Parathyroid adenoma (tissue), 2 donors: Measurements from ENCODE around the gene CD1D.

Experiments used
- H2AFZ ChIP-seq: fragments of 300-600 bp; sonication (generic); one replicate; pipeline ENCODE4 v1.7.0; 2017; ENCODE audit warnings: antibody characterized with exemption, mild to moderate bottlenecking
- H3K27ac ChIP-seq: fragments of 300-600 bp; sonication (generic); one replicate; pipeline ENCODE4 v1.7.0; 2017
- H3K27me3 ChIP-seq: fragments of 300-600 bp; sonication (generic); one replicate; pipeline ENCODE4 v1.7.0; 2017; ENCODE audit warnings: low read length; ENCODE audit not compliant: control insufficient read depth, insufficient read depth
- H3K36me3 ChIP-seq: fragments of 300-600 bp; sonication (generic); one replicate; pipeline ENCODE4 v1.7.0; 2017; ENCODE audit warnings: low read length; ENCODE audit not compliant: control insufficient read depth, insufficient read depth
- H3K4me1 ChIP-seq: fragments of 300-600 bp; sonication (generic); one replicate; pipeline ENCODE4 v1.7.0; 2017; ENCODE audit warnings: control low read depth
- H3K4me2 ChIP-seq: fragments of 300-600 bp; sonication (generic); one replicate; pipeline ENCODE4 v1.7.0; 2017; ENCODE audit warnings: low read length
- H3K4me3 ChIP-seq: fragments of 300-600 bp; sonication (generic); one replicate; pipeline ENCODE4 v1.7.0; 2017; ENCODE audit warnings: low read depth, low read length
- H3K79me2 ChIP-seq: fragments of 300-600 bp; sonication (generic); one replicate; pipeline ENCODE4 v1.7.0; 2017; ENCODE audit warnings: control low read depth
- H3K9ac ChIP-seq: fragments of 300-600 bp; sonication (generic); one replicate; pipeline ENCODE4 v1.7.0; 2017; ENCODE audit warnings: mild to moderate bottlenecking
- H3K9me3 ChIP-seq: fragments of 300-600 bp; sonication (generic); one replicate; pipeline ENCODE4 v1.7.0; 2017; ENCODE audit warnings: low read length; ENCODE audit not compliant: control insufficient read depth
- TF ChIP-seq, protein P1 (sequence below): fragments of 300-600 bp; sonication (generic); IDR thresholded peaks from one replicate; pipeline ENCODE4 v1.7.0; 2017; ENCODE audit warnings: antibody characterized with exemption, mild to moderate bottlenecking
- donor health status: primary hyperparathyroidism.

The CD1D gene

DNA sequence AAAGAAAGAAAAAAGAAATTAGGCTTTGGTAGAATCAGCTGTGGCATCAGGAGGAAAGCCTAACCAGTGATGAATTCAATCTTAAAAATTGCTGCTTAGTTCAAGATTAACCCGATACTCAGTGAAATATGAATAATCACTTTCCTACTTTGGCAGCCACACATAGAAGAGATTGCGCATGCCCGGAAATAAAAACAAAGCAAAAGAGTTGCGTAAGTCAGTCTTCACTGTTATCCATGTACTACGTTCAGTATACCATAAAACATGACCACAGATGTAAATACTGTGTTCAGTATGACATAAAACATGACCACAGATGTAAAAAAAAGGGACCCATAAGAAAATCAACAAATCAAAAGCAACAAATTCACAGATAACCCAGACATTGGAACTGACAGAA is 19.2 kb downstream of the CD1D start:
- Histone ChIP-seq H3K27ac (no peak overlapping the region), H3K36me3 (no peaks in the 10 kb centered on the region), H3K9me3 (no peaks in the 10 kb centered on the region), H3K4me1 (no peaks in the 10 kb centered on the region), H3K4me3 (no peak overlapping the region), H3K27me3 (no peaks in the 10 kb centered on the region), H3K9ac (no peak overlapping the region), H2AFZ (no peak overlapping the region), H3K79me2 (no peaks in the 10 kb centered on the region), H3K4me2 (no peak overlapping the region)
- TF ChIP-seq, protein P1, sequence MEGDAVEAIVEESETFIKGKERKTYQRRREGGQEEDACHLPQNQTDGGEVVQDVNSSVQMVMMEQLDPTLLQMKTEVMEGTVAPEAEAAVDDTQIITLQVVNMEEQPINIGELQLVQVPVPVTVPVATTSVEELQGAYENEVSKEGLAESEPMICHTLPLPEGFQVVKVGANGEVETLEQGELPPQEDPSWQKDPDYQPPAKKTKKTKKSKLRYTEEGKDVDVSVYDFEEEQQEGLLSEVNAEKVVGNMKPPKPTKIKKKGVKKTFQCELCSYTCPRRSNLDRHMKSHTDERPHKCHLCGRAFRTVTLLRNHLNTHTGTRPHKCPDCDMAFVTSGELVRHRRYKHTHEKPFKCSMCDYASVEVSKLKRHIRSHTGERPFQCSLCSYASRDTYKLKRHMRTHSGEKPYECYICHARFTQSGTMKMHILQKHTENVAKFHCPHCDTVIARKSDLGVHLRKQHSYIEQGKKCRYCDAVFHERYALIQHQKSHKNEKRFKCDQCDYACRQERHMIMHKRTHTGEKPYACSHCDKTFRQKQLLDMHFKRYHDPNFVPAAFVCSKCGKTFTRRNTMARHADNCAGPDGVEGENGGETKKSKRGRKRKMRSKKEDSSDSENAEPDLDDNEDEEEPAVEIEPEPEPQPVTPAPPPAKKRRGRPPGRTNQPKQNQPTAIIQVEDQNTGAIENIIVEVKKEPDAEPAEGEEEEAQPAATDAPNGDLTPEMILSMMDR = no peak

DNA sequence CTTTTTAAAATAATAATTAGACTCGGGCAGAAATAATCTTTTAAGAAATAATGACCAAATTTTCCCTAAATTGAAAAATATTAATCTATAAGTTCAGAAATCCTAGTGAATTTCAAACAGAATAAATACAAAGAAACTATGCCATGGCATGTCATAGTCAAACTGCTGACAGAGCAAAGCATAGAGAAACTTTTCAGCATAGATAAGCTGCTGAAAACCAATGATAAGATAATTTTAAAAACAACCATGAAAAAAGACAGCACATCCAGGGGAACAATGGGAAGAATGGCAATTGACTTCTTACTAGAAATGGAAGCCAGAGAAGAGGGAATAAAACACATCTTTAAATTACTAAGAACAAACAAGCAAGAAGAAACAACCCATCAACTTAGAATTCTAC is 19.8 kb downstream of the CD1D start:
- H3K4me1 ChIP-seq = no peaks in the 10 kb centered on the region
- no peak overlapping the region for H2AFZ ChIP-seq
- H3K9ac ChIP-seq = no peak overlapping the region
- no peaks in the 10 kb centered on the region for H3K9me3 ChIP-seq
- H3K27ac ChIP-seq = no peak overlapping the region
- H3K79me2 ChIP-seq = no peaks in the 10 kb centered on the region
- no peaks in the 10 kb centered on the region for H3K27me3 ChIP-seq
- H3K4me2 ChIP-seq = no peak overlapping the region
- TF ChIP-seq, protein P1 = no peak
- no peak overlapping the region for H3K4me3 ChIP-seq
- H3K36me3 ChIP-seq = no peaks in the 10 kb centered on the region

DNA sequence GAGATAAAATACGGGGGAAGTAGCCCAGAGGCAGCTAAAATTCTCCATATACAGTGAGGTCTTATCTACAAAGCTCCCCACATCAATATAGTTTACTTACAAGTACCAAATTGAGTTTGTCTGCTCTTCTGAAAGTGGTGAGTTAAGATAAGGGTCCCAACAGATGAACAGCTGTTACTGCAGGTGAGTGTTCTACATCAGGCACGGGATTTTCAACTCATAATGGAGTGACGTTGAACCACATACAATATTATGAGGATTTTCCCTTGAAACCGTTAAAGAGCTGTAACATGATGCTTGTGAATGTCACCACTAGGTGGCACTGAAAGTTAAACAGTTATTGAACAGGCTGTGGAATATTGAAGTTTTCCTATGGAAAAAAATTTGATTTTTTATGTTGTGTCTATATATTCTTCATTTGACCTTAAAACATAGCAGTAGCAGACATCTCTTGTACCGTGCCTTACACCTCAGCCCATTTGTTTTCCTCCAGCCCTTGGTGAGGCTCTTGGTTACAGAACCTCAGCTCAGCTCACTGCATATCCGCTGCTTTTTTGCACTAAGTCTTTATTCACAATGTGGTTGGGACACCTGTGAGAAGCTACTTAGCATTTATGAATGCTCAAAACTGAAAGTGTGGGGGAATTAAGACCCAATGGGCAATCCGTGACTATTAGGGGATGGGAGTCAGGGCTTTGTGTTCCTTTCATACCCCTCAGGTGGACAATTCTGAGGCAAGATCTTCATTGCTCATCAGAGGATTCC is 23.2 kb downstream of the CD1D start:
- Histone ChIP-seq H3K79me2 (no peaks in the 10 kb centered on the region), H3K9me3 (peaks cover 2% of the 10 kb centered on the region), H3K4me2 (no peak overlapping the region), H3K4me3 (no peak overlapping the region), H3K4me1 (no peaks in the 10 kb centered on the region), H3K27ac (no peak overlapping the region), H3K9ac (no peak overlapping the region), H2AFZ (no peak overlapping the region), H3K36me3 (no peaks in the 10 kb centered on the region), H3K27me3 (no peaks in the 10 kb centered on the region)
- TF ChIP-seq, protein P1 = peak; percentile 49

DNA sequence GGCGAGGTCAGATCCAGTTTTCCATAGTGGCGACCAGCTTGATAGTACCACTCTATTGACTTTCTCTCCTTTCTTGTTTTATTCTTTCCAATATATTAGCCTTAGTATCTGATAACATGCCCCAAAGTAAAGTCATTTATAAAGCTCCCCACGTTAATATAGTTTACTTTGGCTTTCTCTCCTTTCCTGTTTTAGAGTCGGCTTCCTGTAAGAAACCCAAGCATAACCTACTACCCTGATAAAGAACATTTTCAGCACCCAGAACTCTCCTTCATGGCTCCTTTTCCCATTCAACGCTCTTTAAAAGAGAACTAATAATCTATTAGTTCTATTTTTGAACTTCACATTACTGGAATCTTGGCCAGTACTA is 23.7 kb downstream of the CD1D start:
- Histone ChIP-seq H3K4me2 (no peak overlapping the region), H3K27ac (no peak overlapping the region), H3K4me1 (no peaks in the 10 kb centered on the region), H2AFZ (no peak overlapping the region), H3K36me3 (no peaks in the 10 kb centered on the region), H3K9ac (no peak overlapping the region), H3K79me2 (no peaks in the 10 kb centered on the region), H3K27me3 (no peaks in the 10 kb centered on the region), H3K4me3 (no peak overlapping the region), H3K9me3 (peaks cover 2% of the 10 kb centered on the region)
- TF ChIP-seq, protein P1 = no peak

DNA sequence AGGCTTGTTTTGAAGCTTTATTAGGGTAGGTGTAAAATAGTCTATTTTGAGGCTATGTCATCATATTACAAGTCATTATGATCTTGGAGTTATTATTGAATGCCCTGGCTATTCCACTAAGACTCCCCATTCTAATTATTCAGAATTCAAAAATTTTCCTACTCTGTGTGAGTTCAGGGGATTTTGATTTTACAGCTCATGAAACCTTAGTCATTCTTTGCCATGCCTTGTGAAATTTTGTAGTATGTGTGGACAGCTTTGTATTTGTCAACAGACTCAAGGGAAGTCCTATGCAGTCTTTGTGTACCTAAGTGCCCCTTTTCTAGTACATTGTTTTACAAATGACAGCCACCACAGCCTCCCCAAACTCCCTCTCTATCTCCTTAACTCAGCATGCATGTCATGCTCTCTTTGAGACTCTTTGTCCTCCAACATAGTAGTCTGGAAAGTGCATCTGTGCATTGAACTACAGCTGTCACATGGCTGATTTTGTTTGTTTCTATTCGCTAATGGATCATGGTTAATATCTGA is 28.0 kb downstream of the CD1D start:
- no peaks in the 10 kb centered on the region for H3K4me1 ChIP-seq
- H3K9ac ChIP-seq = no peak overlapping the region
- no peaks in the 10 kb centered on the region for H3K79me2 ChIP-seq
- no peak overlapping the region for H2AFZ ChIP-seq
- TF ChIP-seq, protein P1 = no peak
- no peak overlapping the region for H3K27ac ChIP-seq
- H3K36me3 ChIP-seq = no peaks in the 10 kb centered on the region
- H3K4me3 ChIP-seq = no peak overlapping the region
- H3K4me2 ChIP-seq = no peak overlapping the region
- peaks cover 2% of the 10 kb centered on the region for H3K9me3 ChIP-seq
- H3K27me3 ChIP-seq = no peaks in the 10 kb centered on the region
